Endothelial cell (in vitro differentiated cells): ENCODE data around the gene TRPM2. TPM values are rescaled to one million over a fixed set of nuclear protein-coding genes. Genes with fewer than 3 reads are reported as not detected.

ENCODE experiments used
- DNase-seq: peaks from one replicate; pipeline ENCODE4 v3.0.0; 2021; ENCODE audit warnings: low spot score
- H3K27ac Mint-ChIP-seq: one replicate; pipeline ENCODE4 v1.8.0; 2021; ENCODE audit warnings: mixed read lengths, inconsistent platforms; ENCODE audit not compliant: unreplicated experiment
- H3K27me3 Mint-ChIP-seq: one replicate; pipeline ENCODE4 v1.8.0; 2021; ENCODE audit warnings: mild to moderate bottlenecking, moderate library complexity, mixed read lengths, inconsistent platforms; ENCODE audit not compliant: unreplicated experiment
- H3K36me3 Mint-ChIP-seq: one replicate; pipeline ENCODE4 v1.8.0; 2021; ENCODE audit warnings: mild to moderate bottlenecking, low read depth, mixed read lengths, inconsistent platforms; ENCODE audit not compliant: unreplicated experiment
- H3K4me1 Mint-ChIP-seq: one replicate; pipeline ENCODE4 v1.8.0; 2021; ENCODE audit warnings: mild to moderate bottlenecking, mixed read lengths, inconsistent platforms; ENCODE audit not compliant: unreplicated experiment
- H3K4me3 Mint-ChIP-seq: one replicate; pipeline ENCODE4 v1.8.0; 2021; ENCODE audit warnings: mild to moderate bottlenecking, mixed read lengths, inconsistent platforms; ENCODE audit not compliant: unreplicated experiment
- H3K9me3 Mint-ChIP-seq: one replicate; pipeline ENCODE4 v1.8.0; 2021; ENCODE audit warnings: mixed read lengths, inconsistent platforms; ENCODE audit not compliant: unreplicated experiment
- total RNA-seq: library from RNA; stranded (reverse); fragmentation: NEBNext Ultra II Directional; extraction: Animal tissue kit (Norgen Biotek cat#: 25700); gene quantifications from one replicate; pipeline ENCODE4 v1.2.1, GENCODE V29; 2021; ENCODE audit not compliant: unreplicated experiment
- TF ChIP-seq, protein P1 (sequence below): fragments of 200-600 bp; sonication (generic); IDR thresholded peaks from one replicate; pipeline ENCODE4 v1.5.0; 2021; ENCODE audit warnings: antibody characterized with exemption; ENCODE audit not compliant: unreplicated experiment

TRPM2 gene
- total RNA-seq, 1 donor from 2014 or later, result 0.15 TPM

DNA sequence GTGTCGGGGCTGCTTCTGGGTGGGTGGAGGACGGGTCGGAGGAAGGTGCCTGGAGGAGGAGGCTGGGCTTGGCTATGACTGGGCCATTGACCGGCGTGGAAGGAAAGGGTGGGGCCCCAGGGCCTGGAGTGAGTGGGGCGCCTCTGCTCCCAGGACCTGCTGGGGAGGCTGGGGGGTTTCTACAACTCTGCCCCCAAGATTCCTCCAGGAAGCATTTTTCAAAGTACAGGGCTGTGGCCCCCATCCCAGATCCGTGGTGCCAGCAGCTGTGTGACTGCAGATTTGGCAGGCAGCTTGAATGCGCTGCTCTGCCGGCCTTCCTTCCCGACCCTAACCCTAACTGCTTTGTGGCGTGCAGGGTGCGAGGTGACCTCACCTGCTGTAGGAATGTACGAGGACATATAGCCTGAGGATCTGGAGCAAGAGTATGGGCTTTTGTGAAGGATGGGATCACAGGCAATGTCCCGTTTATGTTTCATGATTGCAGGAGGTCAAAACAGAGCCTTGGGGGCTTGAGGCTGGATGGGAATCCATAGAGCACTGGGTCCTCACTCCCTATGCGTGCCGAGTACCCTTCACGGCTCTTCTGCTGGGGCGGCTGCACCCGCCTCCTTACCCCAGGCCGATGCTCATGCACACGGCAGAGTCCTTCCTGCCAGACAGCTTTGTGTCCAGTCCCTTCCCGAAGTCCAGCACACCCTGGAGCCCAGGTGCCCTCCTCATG is 24.7 kb downstream of the TRPM2 start:
- Mint-ChIP-seq H3K36me3 (peaks cover 11% of the 10 kb centered on the region), H3K4me3 (no peak overlapping the region), H3K4me1 (peaks cover 5% of the 10 kb centered on the region), H3K9me3 (peaks cover 13% of the 10 kb centered on the region), H3K27me3 (peaks cover 30% of the 10 kb centered on the region), H3K27ac (peak overlapping the region; percentile 53)
- no peak for DNase-seq
- TF ChIP-seq, protein P1, sequence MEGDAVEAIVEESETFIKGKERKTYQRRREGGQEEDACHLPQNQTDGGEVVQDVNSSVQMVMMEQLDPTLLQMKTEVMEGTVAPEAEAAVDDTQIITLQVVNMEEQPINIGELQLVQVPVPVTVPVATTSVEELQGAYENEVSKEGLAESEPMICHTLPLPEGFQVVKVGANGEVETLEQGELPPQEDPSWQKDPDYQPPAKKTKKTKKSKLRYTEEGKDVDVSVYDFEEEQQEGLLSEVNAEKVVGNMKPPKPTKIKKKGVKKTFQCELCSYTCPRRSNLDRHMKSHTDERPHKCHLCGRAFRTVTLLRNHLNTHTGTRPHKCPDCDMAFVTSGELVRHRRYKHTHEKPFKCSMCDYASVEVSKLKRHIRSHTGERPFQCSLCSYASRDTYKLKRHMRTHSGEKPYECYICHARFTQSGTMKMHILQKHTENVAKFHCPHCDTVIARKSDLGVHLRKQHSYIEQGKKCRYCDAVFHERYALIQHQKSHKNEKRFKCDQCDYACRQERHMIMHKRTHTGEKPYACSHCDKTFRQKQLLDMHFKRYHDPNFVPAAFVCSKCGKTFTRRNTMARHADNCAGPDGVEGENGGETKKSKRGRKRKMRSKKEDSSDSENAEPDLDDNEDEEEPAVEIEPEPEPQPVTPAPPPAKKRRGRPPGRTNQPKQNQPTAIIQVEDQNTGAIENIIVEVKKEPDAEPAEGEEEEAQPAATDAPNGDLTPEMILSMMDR, result no peak

DNA sequence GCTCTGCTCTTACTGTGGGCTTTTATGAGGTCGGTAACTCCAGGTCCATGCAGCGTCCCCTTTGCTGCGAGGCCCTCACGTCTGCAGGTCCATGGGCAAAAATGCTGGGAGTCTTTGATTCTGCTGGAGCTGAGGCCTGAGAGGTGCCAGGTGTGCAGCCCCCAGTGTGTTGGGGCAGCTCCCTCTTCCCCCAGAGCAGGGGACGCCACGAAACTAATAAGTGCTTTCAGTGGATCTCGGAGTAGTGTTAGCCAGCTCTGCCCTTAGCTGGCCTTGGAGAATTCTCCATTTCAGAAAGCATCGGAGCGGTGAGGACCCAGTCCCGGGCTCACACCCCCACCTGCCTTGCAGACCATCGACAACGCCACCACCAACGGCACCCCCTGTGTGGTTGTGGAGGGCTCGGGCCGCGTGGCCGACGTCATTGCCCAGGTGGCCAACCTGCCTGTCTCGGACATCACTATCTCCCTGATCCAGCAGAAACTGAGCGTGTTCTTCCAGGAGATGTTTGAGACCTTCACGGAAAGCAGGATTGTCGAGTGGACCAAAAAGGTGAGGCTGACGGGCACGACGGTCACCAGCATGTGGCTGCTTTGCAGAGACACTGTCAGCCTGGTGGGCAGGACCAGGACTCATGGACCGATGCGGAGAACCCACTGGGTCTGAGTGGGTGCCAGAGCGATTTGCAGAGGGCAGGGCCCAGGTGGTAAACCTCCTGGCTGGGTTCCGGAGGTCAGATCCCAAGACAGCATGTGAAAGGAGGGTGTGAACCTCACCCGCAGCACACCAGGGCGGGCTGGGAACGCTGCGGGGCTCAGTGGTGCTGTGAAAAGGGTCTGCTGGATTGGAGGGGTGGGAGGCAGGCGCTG is 25.5 kb downstream of the TRPM2 start:
- H3K4me3 Mint-ChIP-seq, result no peak overlapping the region
- peaks cover 29% of the 10 kb centered on the region for H3K27me3 Mint-ChIP-seq
- H3K9me3 Mint-ChIP-seq, result peaks cover 13% of the 10 kb centered on the region
- TF ChIP-seq, protein P1, result no peak
- H3K4me1 Mint-ChIP-seq, result peaks cover 5% of the 10 kb centered on the region
- no peak for DNase-seq
- H3K36me3 Mint-ChIP-seq, result peaks cover 12% of the 10 kb centered on the region
- H3K27ac Mint-ChIP-seq, result no peak overlapping the region

DNA sequence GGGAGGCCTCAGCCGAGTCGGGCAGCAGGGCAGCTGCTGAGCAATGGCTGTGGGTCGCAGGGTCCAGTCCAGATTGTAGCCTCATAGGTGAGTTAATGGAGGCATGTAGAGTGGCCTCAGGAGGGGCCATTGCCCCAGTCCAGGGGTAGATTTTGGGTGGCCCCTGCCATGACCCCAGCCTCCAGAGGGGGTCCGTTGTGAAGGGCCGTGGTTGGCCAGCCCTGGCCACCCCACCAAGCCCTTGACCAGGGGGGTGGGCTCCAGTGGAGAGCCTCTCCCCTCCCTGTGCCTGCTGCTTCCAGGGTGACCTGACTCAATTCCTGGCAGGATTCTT is 26.1 kb downstream of the TRPM2 start:
- peaks cover 29% of the 10 kb centered on the region for H3K27me3 Mint-ChIP-seq
- H3K4me3 Mint-ChIP-seq, result no peak overlapping the region
- H3K36me3 Mint-ChIP-seq, result peaks cover 13% of the 10 kb centered on the region
- no peak for DNase-seq
- TF ChIP-seq, protein P1, result no peak
- H3K4me1 Mint-ChIP-seq, result peaks cover 5% of the 10 kb centered on the region
- peaks cover 13% of the 10 kb centered on the region for H3K9me3 Mint-ChIP-seq
- no peak overlapping the region for H3K27ac Mint-ChIP-seq

DNA sequence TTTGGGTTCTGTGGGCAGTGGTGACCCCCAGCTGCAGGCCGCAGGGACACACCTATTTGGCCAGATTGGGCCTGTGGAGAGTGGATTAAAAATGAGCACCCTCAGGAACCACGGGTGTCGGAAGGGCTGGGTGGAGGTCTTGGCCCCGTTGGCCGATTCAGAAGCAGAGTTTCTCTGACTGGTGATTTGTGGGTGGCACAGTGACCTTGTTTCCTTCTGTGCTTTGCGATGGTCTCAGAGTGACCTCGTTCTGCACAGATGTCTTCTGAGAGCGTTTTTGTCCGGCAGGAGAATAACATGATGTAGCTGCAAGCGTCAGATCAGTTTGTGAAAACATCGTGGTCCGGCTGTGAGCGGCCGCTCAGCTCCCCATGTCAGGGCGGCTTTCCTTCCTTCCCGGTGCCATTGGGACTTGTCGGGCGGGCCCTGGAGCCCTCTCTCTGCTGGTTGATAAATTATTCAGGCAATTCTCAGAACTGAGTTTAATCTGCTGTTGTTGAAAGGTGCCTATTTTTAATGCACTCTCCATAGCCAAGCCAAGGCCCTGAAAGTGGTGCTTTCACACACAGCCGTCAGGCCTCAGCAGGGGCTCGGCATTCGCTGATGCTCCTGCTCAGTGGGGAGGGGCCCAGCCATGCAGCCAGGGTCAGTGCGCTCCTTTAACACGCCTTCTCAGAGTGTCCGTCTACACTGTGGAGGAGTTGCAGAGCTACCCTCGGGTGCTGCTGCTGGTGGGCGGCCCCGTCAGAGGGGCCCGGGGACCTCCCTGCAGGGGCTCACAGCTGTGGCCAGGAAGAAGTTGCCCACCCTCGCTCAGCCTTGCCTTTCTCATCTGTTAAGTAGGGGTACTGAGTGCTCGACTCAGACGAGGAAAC is 26.8 kb downstream of the TRPM2 start:
- Mint-ChIP-seq H3K27me3 (peaks cover 26% of the 10 kb centered on the region), H3K27ac (no peak overlapping the region), H3K9me3 (peaks cover 9% of the 10 kb centered on the region), H3K4me1 (peaks cover 3% of the 10 kb centered on the region), H3K36me3 (peaks cover 10% of the 10 kb centered on the region), H3K4me3 (no peak overlapping the region)
- DNase-seq, result no peak
- TF ChIP-seq, protein P1, result no peak
